ENCODE measurements around the gene MAPK13.

The MAPK13 gene

GRCh38 chr6:36155662-36156061 lies 25.3 kb downstream of the MAPK13 start:
- no peak for DNase-seq

DNA sequence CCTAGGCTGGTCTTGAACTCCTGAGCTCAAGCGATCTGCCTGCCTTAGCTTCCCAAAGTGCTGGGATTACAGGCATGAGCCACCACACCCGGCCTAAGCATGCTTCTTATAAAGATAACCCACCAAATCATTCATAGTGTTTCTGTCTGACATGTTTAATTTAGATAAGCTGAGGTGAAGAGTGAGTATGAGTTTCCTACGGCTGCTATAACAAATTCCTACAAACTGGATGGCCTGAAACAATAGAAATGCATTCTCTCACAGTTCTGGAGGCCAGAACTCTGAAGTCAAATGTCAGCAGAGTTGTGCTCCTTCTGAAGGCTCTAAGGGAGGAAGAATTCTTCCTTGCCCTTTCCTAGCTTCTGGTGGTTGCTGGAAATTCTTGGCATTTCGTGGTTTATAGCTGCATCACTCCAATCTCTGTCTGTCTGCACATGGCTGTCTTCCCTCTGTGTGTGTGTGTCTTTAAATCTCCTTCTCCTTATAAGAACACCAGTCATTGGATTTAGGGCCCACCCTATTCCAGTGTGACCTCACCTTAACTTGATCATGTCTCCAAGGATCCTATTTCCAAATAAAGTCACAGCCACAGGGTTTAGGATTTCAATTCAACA lies 29.9 kb downstream of the MAPK13 start:
- no peak for DNase-seq

DNA sequence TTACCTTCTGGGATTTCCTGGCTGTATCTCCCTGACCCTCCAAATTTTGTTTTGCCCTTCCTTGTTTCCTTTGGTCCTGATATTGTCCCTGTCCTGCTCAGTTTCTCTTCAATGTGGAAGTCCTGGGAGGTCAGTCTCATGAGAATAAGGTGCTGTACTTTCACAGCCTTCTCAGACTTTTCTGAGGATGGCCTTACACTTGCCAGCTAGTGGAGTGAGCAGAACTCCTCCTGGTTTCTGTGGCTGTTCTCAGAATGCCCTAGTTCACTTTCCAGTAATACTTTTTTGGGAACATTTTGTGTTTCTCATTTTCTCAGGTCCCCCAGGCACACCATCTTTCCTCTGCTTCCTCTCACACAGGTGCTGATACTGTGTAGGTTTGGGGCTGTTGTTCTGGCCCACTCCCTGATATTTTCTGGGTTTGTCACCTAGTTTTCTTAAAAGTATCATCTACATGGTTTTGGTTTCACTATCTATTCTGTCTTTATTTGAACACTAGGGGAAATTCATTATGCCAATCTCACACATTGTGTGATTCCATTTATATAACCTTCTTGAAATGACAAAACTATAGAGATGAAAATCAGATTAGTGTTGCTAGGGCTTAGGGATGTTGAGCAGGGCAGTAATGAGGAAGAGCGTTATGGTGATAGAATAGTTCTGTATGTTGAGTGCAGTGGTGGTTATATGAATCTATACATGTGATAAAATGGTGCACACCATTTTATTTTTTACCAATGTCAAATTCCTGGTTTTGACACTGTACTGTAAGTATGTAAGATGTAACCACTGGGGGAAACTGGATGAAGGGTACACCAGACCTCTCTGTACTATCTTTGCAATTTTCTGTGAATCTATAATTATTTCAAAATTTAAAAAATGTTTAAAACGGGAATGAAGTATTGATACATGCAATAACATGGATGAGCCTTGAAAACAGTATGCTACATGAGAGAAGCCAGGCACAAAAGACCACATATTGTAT lies 39.0 kb downstream of the MAPK13 start:
- no peak for DNase-seq

DNA sequence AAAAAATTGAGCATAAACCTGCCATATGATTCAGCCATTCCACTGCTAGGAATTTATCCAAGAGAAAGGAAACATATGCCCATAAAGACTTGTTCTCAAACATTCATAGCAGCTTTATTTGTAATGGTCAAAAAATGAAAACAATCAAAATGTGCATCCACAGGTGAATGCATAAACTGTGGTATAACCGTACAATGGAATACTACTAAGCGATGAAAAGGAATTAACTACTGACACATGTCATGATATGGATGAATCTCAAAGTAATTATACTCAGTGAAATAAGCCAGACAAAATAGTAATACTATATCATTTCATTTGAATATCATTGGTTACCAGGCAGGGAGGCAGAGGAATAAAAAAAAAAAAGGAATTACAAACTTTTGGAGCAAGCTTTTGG lies 40.4 kb downstream of the MAPK13 start:
- no peak for DNase-seq

DNA sequence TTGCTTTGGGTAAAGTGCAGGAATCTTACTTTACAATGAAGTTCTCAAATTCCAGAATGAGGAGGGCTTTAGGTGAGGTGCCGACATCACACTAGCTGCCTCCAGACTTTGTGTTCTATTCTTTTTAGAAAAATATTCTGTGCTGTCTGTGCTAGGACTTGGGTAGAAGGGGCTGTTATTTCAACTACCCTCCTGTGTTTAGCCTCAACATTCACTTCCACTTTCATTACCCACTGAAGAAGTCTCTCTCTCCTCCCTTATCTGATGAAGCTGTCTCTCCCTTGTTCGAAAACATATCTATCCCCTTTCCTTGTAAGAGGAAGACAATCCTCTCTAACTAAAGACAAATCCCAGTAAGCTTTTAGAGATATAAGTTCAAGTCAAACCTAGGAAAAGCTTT lies 41.3 kb downstream of the MAPK13 start:
- DNase-seq: no peak

GRCh38 chr6:36177166-36177565 lies 46.9 kb downstream of the MAPK13 start:
- no peak for DNase-seq

DNA sequence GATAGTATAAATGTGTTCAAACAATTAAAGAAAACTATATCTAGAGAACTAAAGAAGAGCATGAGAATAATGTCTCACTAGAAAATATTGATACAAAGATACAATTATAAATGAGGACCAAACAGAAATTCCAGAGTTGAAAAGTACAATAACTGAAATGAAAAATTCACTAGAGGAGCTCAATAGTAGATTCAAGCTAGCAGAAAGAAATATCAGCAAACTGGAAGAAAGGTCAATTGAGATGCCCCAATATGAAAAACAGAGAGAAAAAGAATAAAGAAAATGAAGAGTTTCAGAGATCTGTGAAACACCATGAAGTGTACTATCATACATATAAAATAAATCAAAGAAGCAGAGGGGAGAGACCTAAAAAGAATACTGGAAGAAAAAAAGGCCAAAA lies 48.2 kb downstream of the MAPK13 start:
- no peak for DNase-seq

GRCh38 chr6:36180126-36180525 lies 49.8 kb downstream of the MAPK13 start:
- DNase-seq: no peak

DNA sequence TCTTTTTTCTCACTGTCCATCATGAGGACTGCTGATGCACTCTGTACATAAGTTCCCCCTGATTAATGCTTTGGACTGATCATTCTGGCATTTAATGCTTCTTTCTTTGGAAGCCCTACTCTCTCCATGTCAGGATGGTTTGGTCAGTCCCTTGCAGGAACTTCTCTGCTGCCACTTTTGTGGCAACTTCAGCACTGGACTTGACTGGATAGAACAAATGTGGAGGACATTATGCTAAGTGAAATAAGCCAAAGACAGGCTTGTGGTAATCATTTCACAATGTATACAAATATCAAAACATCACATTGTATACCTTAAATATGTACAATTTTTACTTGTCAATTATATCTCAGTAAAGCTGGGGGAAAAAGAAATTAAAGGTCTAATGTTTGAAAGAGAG lies 54.0 kb downstream of the MAPK13 start:
- DNase-seq: no peak

DNA sequence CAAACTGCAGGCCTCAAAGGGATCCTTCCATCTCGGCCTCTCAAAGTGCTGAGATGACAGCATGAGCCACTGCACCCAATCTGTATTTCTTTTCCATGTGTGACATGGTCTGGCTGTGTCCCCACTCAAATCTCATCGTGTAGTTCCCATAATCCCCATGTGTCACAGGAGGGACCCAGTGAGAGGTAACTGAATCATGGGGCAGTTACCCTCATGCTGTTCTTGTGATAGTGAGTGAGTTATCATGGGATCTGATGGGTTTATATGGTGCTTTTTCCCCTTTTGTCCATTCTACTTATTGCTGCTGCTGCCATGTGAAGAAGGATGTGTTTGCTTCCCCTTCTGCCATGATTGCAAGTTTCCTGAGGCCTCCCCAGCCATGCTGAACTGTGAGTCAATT lies 55.9 kb downstream of the MAPK13 start:
- no peak for DNase-seq

GRCh38 chr6:36187446-36187845 lies 57.1 kb downstream of the MAPK13 start:
- no peak for DNase-seq
